ENCODE results near the gene TGFB1.
"Not testable (repeated sequence)": the region's sequence is repeated elsewhere in the genome, so short reads cannot be mapped to it uniquely, and the experiment has no call there.

TGFB1 gene

GRCh38 chr19:41300555-41300954, 53.2 kb downstream of the TGFB1 start:
- no peak for TF ChIP-seq POLR2A (IDR thresholded peaks at IDR 0.05; ENCODE audit: low read depth, low read length)
- FAIRE-seq = no peak
- DNase-seq (ENCODE audit: insufficient read length, low spot score) = no peak

- DNase-seq (ENCODE audit: insufficient read length, low spot score) (no peak), FAIRE-seq (no peak)
- no peak for TF ChIP-seq POLR2A (IDR thresholded peaks at IDR 0.05; ENCODE audit: low read depth, low read length)
Observed at GRCh38 chr19:41299755-41300089, 54.0 kb downstream of the TGFB1 start.

DNA sequence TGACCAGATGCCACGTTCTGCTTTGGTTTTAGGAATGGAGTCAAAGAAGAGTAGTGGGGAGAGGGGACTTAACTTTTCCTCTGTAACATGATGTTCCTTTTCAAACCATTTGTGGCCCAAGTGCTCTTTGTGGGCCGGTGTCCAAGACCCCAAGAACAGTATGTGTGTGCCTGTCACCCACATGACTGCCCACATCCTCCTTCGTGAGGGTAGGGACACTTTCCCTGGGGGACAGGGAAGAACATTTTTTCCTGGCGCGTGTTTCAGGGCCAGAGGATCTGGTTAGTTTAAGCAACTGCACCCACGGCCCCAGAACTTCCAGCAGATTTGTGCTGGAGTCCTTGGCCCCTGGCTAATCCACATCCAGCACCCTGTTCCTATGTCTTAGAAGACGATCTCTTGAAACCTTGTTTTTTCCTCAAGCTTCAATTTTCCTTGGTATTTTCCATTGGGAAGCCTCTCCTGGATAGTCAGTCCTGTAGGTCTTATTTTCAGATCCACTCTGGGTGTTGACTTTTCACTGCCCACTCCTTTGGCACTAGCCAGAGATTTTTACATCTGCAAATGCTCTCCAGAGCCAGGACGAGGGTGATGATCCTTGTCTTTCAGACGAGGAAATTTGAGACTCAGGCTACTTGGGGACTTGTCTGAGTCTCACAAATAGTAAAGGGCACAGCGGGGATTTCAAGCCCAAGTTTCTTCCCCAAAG, 54.5 kb downstream of the TGFB1 start:
- no peak for FAIRE-seq
- DNase-seq (ENCODE audit: insufficient read length, low spot score) = no peak
- no peak for TF ChIP-seq POLR2A (IDR thresholded peaks at IDR 0.05; ENCODE audit: low read depth, low read length)

- TF ChIP-seq POLR2A (IDR thresholded peaks at IDR 0.05; ENCODE audit: low read depth, low read length) = no peak
- FAIRE-seq (no peak), DNase-seq (ENCODE audit: insufficient read length, low spot score) (no peak)
Observed at GRCh38 chr19:41298348-41298964, 55.3 kb downstream of the TGFB1 start.

GRCh38 chr19:41297628-41298347, 55.9 kb downstream of the TGFB1 start:
- FAIRE-seq (no peak), DNase-seq (ENCODE audit: insufficient read length, low spot score) (no peak)
- TF ChIP-seq POLR2A (IDR thresholded peaks at IDR 0.05; ENCODE audit: low read depth, low read length) = no peak

DNA sequence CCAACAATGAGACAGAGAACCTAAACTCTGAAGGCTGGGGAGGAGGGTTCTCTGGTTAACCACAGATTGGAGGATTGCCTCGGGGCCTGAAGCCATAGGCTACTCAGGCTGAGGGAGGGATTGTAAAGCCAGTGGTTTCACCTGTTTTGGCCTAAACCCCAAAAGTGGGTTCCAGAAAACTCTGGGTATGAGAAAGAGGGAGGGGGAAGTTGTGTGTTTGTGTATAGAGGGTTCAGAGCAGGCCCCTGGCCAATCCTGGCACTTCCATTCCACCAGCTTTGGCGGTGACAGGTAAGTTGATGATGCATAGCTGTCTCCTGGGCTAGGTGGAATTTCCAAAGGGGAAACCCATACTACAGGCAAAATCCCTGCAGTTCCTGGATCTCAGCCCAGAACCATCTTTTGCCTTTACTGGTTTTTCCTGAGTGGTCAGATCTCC, 57.3 kb downstream of the TGFB1 start:
- TF ChIP-seq POLR2A (IDR thresholded peaks at IDR 0.05; ENCODE audit: low read depth, low read length) = no peak
- DNase-seq (ENCODE audit: insufficient read length, low spot score) (no peak), FAIRE-seq (no peak)

GRCh38 chr19:41295499-41295898, 58.2 kb downstream of the TGFB1 start:
- FAIRE-seq (no peak), DNase-seq (ENCODE audit: insufficient read length, low spot score) (no peak)
- no peak for TF ChIP-seq POLR2A (IDR thresholded peaks at IDR 0.05; ENCODE audit: low read depth, low read length)

- FAIRE-seq (no peak), DNase-seq (ENCODE audit: insufficient read length, low spot score) (no peak)
- no peak for TF ChIP-seq POLR2A (IDR thresholded peaks at IDR 0.05; ENCODE audit: low read depth, low read length)
Observed at GRCh38 chr19:41294393-41294792, 59.3 kb downstream of the TGFB1 start.

GRCh38 chr19:41289814-41290213, 63.9 kb downstream of the TGFB1 start:
- FAIRE-seq; DNase-seq (ENCODE audit: insufficient read length, low spot score): not testable (repeated sequence)

GRCh38 chr19:41288673-41289530, 64.8 kb downstream of the TGFB1 start:
- TF ChIP-seq POLR2A (IDR thresholded peaks at IDR 0.05; ENCODE audit: low read depth, low read length) = no peak
- FAIRE-seq = no peak
- DNase-seq (ENCODE audit: insufficient read length, low spot score) = no peak
